IPS-NIHi11 (cell line): Measurements from ENCODE around the gene PLEKHG3.
"Not testable (repeated sequence)": the region's sequence is repeated elsewhere in the genome, so short reads cannot be mapped to it uniquely, and the experiment has no call there.

Experiments used
- DNase-seq: peaks from one replicate; pipeline ENCODE4 v3.0.0; 2012; ENCODE audit warnings: mixed read lengths, low spot score

Gene PLEKHG3

DNA sequence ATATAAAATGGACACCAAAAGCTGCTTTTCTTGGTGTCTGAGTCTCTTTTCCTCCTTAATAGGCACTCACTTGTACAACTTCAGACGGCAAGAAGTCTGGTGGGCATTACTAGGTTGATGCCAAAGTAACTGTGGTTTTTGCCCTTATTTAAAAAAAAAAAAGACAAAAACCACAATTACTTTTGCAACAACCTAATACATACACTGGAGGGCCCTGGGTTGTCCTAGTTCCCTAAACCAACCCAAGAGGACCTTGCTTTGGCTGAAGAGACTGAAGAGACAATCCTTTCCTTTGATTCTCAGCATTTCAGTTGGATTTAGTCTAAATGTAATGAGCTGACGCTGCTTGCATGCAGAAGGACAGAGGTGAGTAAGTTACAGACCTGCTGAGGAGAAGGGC is 16.2 kb upstream of the PLEKHG3 start:
- no peak for DNase-seq

DNA sequence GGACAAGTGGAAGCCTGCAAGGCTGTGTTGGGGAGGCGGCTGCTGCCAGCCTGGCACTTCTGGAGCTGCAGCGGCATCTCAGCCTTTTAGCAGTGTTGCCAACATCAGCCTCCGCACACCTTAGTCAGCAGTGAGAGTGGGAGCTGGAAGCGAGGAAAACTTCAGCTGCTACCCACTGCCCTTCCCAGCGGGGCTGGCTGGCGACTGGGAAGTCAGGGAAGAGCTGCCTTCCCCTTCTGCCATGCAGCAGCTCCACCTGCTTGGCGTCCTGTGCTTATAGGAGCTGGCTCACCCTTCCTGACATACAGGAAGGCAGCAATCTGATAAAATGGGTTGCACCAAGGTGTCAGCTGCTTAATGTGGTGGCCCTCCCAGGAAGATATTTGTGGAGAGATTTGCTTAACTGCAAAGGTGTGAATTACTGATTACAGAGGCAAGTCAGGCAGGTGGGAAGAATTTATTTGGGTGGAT is 15.4 kb upstream of the PLEKHG3 start:
- no peak for DNase-seq

GRCh38 chr14:64689289-64689688 is 14.9 kb upstream of the PLEKHG3 start:
- no peak for DNase-seq

GRCh38 chr14:64690607-64691006 is 13.6 kb upstream of the PLEKHG3 start:
- DNase-seq = not testable (repeated sequence)

- DNase-seq = no peak
These were observed 12.8 kb upstream of the PLEKHG3 start for GRCh38 chr14:64691376-64691775.

DNA sequence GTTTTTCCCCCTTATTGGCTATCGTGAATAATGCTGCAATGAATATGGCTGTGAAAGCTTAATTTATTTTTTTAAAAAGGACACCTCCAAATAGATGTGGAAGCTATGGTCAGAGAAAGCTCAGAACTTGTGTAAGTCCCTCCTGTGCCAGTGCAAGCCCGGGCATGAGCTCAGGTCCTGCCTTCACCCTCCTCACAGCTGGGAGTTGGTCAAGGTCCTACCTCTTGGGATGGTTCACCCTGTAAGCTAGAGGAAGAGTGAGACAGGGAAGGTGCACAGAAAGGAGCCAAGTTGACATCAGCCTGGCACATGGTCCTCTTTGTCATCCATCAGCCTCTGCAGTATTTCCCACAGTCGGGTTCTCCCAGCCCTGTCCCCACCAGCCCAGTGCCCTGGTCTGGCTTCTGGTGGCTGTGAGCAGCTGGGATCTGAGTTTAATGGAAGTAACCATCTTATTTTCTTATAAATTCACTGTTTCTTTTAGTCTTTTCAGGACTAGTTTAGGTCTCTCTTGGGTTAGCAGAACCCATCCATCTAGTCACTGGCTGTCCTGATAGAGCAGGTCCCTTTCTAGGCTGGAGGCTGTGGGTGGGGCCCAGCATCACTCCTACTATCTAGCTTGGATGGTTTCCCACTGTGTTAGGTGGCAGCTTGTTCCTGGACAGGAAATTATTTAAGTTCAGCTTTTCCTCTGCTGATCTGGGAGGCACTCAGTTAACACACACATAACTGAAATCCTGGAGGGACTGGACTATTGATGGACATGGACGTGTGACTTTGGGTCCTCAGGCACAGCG is 11.8 kb upstream of the PLEKHG3 start:
- no peak for DNase-seq

- DNase-seq = no peak
These were observed 11.0 kb upstream of the PLEKHG3 start for GRCh38 chr14:64692986-64693809.

GRCh38 chr14:64693810-64694165 is 10.4 kb upstream of the PLEKHG3 start:
- DNase-seq = no peak

- no peak for DNase-seq
These were observed 9.2 kb upstream of the PLEKHG3 start for GRCh38 chr14:64695071-64695470.

- no peak for DNase-seq
These were observed 7.8 kb upstream of the PLEKHG3 start for GRCh38 chr14:64696355-64696857.

DNA sequence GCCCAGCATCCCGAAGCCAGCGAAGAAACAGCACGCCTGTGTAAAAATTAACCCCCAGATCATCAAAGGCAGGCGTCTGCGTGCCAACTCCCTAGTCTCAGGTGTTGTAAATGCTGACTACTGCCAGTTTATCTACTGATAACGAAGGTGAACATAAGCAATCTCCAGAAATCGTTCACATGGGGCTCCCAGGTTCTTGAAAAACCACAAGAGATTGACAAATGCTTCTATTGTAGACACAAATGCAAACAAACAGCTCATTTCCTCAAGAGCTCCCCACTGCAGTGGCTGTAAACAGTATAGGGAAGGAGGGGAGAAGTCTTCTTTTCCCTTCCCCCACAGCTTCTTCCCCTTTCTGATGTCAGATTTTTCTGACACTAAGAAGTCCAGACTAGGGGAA is 5.3 kb upstream of the PLEKHG3 start:
- no peak for DNase-seq

DNA sequence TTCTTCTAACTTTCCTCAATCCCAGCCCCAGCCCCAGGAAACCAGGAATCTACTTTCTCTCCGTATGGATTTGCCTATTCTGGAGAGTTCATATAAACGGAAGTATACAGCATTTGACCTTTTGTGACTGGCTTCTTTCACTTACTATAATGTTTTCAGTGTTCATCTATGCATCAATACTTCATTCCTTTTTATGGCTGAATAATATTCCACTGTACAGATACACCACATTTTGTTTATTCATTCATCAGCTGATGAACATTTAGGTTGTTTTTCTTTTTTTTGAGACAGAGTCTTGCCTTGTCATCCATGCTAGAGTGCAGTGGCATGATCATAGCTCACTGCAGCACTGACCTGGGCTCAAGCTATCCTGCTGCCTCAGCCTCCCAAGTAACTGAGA is 3.9 kb upstream of the PLEKHG3 start:
- DNase-seq = no peak

DNA sequence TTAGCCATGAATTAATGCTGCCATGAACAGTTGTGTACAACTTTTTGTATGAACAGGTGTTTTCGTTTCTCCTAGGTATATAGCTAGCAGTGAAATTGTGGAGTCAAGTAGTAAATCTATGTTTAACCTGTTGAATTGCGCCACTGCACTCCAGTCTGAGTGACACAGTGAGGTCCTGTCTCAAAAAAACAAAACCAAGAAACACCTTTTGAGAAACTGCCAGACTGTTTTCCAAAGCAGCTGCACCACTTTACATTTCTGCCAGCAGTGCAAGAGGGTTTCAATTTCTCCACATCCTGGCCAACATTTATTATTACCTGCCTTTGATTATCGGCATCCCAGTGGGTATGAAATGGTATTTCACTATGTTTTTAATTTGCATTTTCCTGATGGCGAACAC is 3.3 kb upstream of the PLEKHG3 start:
- no peak for DNase-seq

- DNase-seq = no peak
These were observed 2.6 kb upstream of the PLEKHG3 start for GRCh38 chr14:64701660-64702059.

GRCh38 chr14:64702493-64703394 is 1.5 kb upstream of the PLEKHG3 start:
- peak; percentile 82 for DNase-seq

DNA sequence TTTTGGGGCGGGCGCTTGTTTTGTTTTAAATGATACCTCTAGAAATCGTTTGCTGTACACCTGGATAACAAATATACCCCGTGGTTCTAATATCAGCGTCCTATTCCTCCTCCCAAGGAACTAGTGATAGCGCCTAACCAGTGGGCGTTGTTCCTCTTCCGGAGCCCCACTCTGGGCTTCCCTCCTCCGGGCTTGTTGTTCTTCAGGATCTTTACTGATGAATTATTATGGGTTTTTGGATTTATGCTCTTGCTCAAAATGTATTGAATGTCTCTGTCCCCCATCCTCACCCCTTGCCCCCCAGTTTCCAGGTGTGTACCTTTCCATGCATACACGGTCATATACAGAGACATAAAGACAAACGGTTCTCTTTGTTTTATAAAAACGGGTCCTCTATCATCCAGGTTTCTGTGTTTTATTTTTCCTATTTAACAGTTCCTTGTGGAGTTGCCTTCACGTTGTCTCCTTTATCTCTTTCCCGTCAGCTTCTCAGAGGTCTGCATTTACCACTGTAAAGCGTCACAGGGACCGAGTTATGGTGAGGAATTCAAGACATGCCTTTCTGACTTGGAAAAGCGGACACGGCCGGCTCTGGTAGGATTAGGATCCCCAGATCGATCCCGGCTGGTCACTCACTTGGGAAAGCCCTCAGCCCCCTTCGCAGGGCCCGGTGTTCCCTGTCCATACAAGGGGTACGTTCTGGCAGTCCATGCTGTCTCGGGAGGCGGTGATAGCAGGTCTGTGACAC is 655 bp upstream of the PLEKHG3 start:
- DNase-seq = no peak

DNA sequence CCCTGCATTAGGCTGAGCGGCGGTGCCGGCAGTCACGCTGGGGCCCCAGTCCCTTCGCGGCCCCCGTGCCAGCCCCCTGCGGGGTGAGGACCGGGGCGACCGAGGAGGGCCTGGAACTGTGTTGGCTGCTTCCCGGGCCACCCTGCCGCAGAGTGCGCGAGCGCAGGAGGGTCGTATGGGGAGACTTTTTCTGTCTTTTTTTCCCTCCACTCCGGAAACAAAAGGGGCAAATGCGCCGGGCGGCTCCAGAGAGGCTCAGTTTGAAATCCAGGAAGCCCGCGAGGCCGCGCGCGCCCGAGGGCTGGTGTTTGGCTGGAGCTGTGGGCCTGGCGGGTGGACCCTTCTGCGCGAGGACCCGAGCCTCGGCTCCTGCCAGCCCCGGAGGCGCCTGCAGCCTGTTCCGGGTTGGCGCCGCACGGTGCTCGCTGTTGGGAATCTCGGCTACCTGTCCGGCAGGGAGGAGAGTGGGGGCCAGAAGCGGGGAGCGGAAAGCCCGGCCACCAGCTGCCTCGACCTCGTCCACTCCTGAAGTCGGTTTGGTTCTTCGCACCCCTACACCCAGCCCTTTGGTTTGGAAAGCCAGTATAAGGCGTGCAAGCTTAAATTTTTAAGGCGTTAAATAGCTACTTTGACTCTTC is 638 bp downstream of the PLEKHG3 start:
- no peak for DNase-seq

GRCh38 chr14:64705381-64706118 is 1.3 kb downstream of the PLEKHG3 start:
- DNase-seq = no peak

GRCh38 chr14:64706119-64706592 is 1.9 kb downstream of the PLEKHG3 start:
- no peak for DNase-seq
